Neural cell (in vitro differentiated cells): ENCODE results near the gene ZDHHC3. TPM values are rescaled to one million over a fixed set of nuclear protein-coding genes. Genes with fewer than 3 reads are reported as not detected.

Experiments used
- H2AFZ ChIP-seq: fragments of 200-600, 300-800 bp; sonication (generic), shearing (Covaris generic); 2 replicates; pipeline ENCODE4 v1.6.0; 2014; ENCODE audit warnings: low read depth, mild to moderate bottlenecking, antibody characterized with exemption, low read length, moderate library complexity
- H3F3A ChIP-seq: fragments of 200-600 bp; shearing (Covaris generic); 2 replicates; pipeline ENCODE4 v1.6.1; 2016; ENCODE audit warnings: mild to moderate bottlenecking, moderate library complexity, mixed read lengths, antibody characterized with exemption, low read length; ENCODE audit not compliant: insufficient read depth, poor library complexity, severe bottlenecking
- H3K27ac ChIP-seq: fragments of 200-600, 300-800 bp; sonication (generic), shearing (Covaris generic); 2 replicates; pipeline ENCODE4 v1.5.1; 2014; ENCODE audit warnings: mild to moderate bottlenecking, low read length, moderate library complexity
- H3K27me3 ChIP-seq: fragments of 300-800, 200-600 bp; sonication (generic), shearing (Covaris generic); 2 replicates; pipeline ENCODE4 v1.6.0; 2014; ENCODE audit warnings: mild to moderate bottlenecking, low read depth, low read length, moderate library complexity; ENCODE audit not compliant: insufficient read depth
- H3K36me3 ChIP-seq: fragments of 300-800, 200-600 bp; sonication (generic), shearing (Covaris generic); 2 replicates; pipeline ENCODE4 v1.5.1; 2014; ENCODE audit warnings: mild to moderate bottlenecking, antibody characterized with exemption, low read length, moderate library complexity; ENCODE audit not compliant: insufficient read depth
- H3K4me2 ChIP-seq: fragments of 300-800, 200-600 bp; sonication (generic), shearing (Covaris generic); 2 replicates; pipeline ENCODE4 v1.6.0; 2014; ENCODE audit warnings: mild to moderate bottlenecking, low read length
- H3K4me3 ChIP-seq: fragments of 300-800, 200-600 bp; sonication (generic), shearing (Covaris generic); 2 replicates; pipeline ENCODE4 v1.5.1; 2014; ENCODE audit warnings: mild to moderate bottlenecking, low read length, moderate library complexity
- H3K79me2 ChIP-seq: fragments of 200-600 bp; shearing (Covaris generic); replicated peaks from 2 replicates; pipeline ENCODE4 v1.6.0; 2014; ENCODE audit warnings: mild to moderate bottlenecking, low read length, moderate library complexity; ENCODE audit not compliant: insufficient read depth
- H3K9ac ChIP-seq: fragments of 300-800, 200-600 bp; sonication (generic), shearing (Covaris generic); 2 replicates; pipeline ENCODE4 v1.6.1; 2016; ENCODE audit warnings: mild to moderate bottlenecking, low read length, mixed read lengths
- H3K9me2 ChIP-seq: fragments of 200-600 bp; shearing (Covaris generic); 2 replicates; pipeline ENCODE4 v1.6.1; 2016; ENCODE audit warnings: mild to moderate bottlenecking, low read length, mixed read lengths; ENCODE audit not compliant: insufficient read depth
- H3K9me3 ChIP-seq: fragments of 200-600, 300-800 bp; sonication (generic), shearing (Covaris generic); 2 replicates; pipeline ENCODE4 v1.6.1; 2016; ENCODE audit warnings: mild to moderate bottlenecking, mixed run types, low read length, moderate library complexity, mixed read lengths
- H4K20me1 ChIP-seq: fragments of 200-600 bp; shearing (Covaris generic); 2 replicates; pipeline ENCODE4 v1.6.1; 2016; ENCODE audit warnings: mild to moderate bottlenecking, mixed run types; ENCODE audit not compliant: insufficient read depth
- EP300 ChIP-seq: fragments of 450-650 bp; conservative IDR thresholded peaks from 2 replicates; pipeline ENCODE4 v1.6.1; 2014; ENCODE audit warnings: antibody characterized with exemption, mild to moderate bottlenecking, moderate library complexity; ENCODE audit not compliant: poor library complexity, severe bottlenecking
- EZH2 ChIP-seq: fragments of 200-600, 300-800 bp; shearing (Covaris generic), sonication (generic); IDR thresholded peaks from 2 replicates; pipeline ENCODE4 v1.6.1; 2014; ENCODE audit warnings: antibody characterized with exemption, low read length, borderline replicate concordance, mild to moderate bottlenecking; ENCODE audit not compliant: insufficient read depth, poor library complexity, severe bottlenecking
- MXI1 ChIP-seq: fragments of 450-650 bp; conservative IDR thresholded peaks from 2 replicates; pipeline ENCODE4 v1.6.1; 2014; ENCODE audit warnings: antibody characterized with exemption, mild to moderate bottlenecking; ENCODE audit not compliant: poor library complexity, severe bottlenecking
- POLR2AphosphoS5 ChIP-seq: IDR thresholded peaks from 2 replicates; pipeline ENCODE4 v1.6.1; 2012
- RAD21 ChIP-seq: fragments of 450-650 bp; conservative IDR thresholded peaks from 2 replicates; pipeline ENCODE4 v1.6.1; 2014; ENCODE audit warnings: antibody characterized with exemption, mild to moderate bottlenecking, moderate library complexity
- SMC3 ChIP-seq: fragments of 450-650 bp; conservative IDR thresholded peaks from 2 replicates; pipeline ENCODE4 v1.6.1; 2014; ENCODE audit warnings: antibody characterized with exemption, mild to moderate bottlenecking, moderate library complexity; ENCODE audit not compliant: poor library complexity
- TAF1 ChIP-seq: IDR thresholded peaks from 2 replicates; pipeline ENCODE4 v1.6.1; 2012; ENCODE audit warnings: low read depth
- polyA plus RNA-seq: library from polyadenylated mRNA; depleted of rRNA; stranded (reverse); fragments of >200 nt; gene quantifications from 2 replicates; pipeline ENCODE4 v1.2.3, GENCODE V29; 2014
- TF ChIP-seq, protein P1 (sequence below): fragments of 450-650 bp; IDR thresholded peaks from 2 replicates; pipeline ENCODE4 v1.5.1; 2014; ENCODE audit warnings: antibody characterized with exemption, mild to moderate bottlenecking, moderate library complexity; ENCODE audit not compliant: poor library complexity, severe bottlenecking
- TF ChIP-seq, protein P2 (sequence below): IDR thresholded peaks from 2 replicates; pipeline ENCODE4 v1.6.1; 2012; ENCODE audit warnings: borderline replicate concordance

Gene ZDHHC3
- polyA plus RNA-seq, 1 donor from 2014 or later, result 35.8 TPM

DNA sequence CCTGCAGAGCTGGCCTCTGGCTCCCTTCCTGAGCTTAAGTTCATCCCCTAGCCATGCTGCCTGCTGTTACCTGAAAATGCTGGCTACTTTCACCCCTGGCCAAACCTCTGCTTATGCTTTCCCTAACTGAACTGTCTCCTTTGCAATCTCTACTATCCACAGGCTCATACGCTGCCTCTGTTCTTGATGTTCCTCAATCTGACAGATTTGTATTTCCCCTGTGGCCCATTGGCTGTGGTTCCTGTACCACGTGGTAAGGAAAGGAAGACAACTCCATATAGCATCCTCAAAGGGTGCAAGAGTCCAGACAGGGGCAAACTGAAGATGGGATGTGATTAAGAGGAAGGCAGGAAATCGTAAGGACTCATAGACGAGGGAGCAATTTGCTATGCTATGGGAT, 68.4 kb downstream of the ZDHHC3 start:
- Histone ChIP-seq H3K9ac (no peak overlapping the region), H3K27me3 (no peaks in the 10 kb centered on the region), H3F3A (no peaks in the 10 kb centered on the region), H3K36me3 (no peaks in the 10 kb centered on the region), H4K20me1 (no peaks in the 10 kb centered on the region), H3K27ac (no peak overlapping the region), H2AFZ (no peak overlapping the region), H3K4me2 (no peak overlapping the region), H3K9me3 (no peaks in the 10 kb centered on the region), H3K9me2 (no peaks in the 10 kb centered on the region), H3K79me2 (no peaks in the 10 kb centered on the region), H3K4me3 (no peak overlapping the region)
- no peak for TF ChIP-seq EP300
- no peak for TF ChIP-seq EZH2
- TF ChIP-seq, protein P1, sequence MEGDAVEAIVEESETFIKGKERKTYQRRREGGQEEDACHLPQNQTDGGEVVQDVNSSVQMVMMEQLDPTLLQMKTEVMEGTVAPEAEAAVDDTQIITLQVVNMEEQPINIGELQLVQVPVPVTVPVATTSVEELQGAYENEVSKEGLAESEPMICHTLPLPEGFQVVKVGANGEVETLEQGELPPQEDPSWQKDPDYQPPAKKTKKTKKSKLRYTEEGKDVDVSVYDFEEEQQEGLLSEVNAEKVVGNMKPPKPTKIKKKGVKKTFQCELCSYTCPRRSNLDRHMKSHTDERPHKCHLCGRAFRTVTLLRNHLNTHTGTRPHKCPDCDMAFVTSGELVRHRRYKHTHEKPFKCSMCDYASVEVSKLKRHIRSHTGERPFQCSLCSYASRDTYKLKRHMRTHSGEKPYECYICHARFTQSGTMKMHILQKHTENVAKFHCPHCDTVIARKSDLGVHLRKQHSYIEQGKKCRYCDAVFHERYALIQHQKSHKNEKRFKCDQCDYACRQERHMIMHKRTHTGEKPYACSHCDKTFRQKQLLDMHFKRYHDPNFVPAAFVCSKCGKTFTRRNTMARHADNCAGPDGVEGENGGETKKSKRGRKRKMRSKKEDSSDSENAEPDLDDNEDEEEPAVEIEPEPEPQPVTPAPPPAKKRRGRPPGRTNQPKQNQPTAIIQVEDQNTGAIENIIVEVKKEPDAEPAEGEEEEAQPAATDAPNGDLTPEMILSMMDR, result no peak
- no peak for TF ChIP-seq MXI1
- no peak for TF ChIP-seq SMC3
- TF ChIP-seq, protein P2, sequence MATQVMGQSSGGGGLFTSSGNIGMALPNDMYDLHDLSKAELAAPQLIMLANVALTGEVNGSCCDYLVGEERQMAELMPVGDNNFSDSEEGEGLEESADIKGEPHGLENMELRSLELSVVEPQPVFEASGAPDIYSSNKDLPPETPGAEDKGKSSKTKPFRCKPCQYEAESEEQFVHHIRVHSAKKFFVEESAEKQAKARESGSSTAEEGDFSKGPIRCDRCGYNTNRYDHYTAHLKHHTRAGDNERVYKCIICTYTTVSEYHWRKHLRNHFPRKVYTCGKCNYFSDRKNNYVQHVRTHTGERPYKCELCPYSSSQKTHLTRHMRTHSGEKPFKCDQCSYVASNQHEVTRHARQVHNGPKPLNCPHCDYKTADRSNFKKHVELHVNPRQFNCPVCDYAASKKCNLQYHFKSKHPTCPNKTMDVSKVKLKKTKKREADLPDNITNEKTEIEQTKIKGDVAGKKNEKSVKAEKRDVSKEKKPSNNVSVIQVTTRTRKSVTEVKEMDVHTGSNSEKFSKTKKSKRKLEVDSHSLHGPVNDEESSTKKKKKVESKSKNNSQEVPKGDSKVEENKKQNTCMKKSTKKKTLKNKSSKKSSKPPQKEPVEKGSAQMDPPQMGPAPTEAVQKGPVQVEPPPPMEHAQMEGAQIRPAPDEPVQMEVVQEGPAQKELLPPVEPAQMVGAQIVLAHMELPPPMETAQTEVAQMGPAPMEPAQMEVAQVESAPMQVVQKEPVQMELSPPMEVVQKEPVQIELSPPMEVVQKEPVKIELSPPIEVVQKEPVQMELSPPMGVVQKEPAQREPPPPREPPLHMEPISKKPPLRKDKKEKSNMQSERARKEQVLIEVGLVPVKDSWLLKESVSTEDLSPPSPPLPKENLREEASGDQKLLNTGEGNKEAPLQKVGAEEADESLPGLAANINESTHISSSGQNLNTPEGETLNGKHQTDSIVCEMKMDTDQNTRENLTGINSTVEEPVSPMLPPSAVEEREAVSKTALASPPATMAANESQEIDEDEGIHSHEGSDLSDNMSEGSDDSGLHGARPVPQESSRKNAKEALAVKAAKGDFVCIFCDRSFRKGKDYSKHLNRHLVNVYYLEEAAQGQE, result no peak
- no peak for TF ChIP-seq TAF1
- TF ChIP-seq POLR2AphosphoS5, result no peak
- TF ChIP-seq RAD21, result no peak

DNA sequence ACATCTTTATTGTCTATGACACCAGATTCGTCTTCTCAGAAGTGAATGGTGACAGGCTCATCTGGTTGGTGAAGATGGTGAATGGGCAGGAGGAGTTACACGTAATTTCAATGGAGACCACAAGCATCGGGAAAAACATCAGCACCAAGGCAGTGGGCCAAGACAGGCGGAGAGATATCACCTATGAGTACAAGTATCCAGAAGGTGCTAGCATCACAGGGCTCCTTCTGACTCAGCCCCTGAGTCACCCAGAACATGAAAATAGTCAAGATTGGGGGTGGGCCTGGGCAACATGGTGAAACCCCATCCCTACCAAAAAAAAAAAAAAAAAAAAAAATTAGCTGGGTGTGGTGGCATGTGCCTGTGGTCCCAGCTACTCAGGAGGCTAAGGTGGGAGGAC, 69.0 kb downstream of the ZDHHC3 start:
- Histone ChIP-seq H3K4me2 (no peak overlapping the region), H3K9me2 (no peaks in the 10 kb centered on the region), H3K27me3 (no peaks in the 10 kb centered on the region), H2AFZ (no peak overlapping the region), H3K36me3 (no peaks in the 10 kb centered on the region), H3K79me2 (no peaks in the 10 kb centered on the region), H3F3A (no peaks in the 10 kb centered on the region), H4K20me1 (no peaks in the 10 kb centered on the region), H3K4me3 (no peak overlapping the region), H3K9ac (no peak overlapping the region), H3K27ac (no peak overlapping the region), H3K9me3 (no peaks in the 10 kb centered on the region)
- TF ChIP-seq EZH2 (no peak), MXI1 (no peak), EP300 (no peak), POLR2AphosphoS5 (no peak), RAD21 (no peak), TAF1 (no peak), SMC3 (no peak)
- TF ChIP-seq, protein P1, result no peak
- TF ChIP-seq, protein P2, result no peak
